OCI-LY3 (cell line): ENCODE results near the gene KHNYN.

Experiments
- H2AFZ ChIP-seq: fragments of 200-600, 300-600 bp; shearing (Covaris generic); 2 replicates; pipeline ENCODE4 v1.6.0; 2014; ENCODE audit warnings: antibody characterized with exemption, low read depth, low read length
- H3K27ac ChIP-seq: fragments of 200-600, 300-600 bp; sonication (generic); 2 replicates; pipeline ENCODE4 v1.5.1; 2014; ENCODE audit warnings: mild to moderate bottlenecking, low read length, moderate library complexity, mixed read lengths
- H3K27me3 ChIP-seq: fragments of 200-600, 300-600 bp; sonication (generic); 2 replicates; pipeline ENCODE4 v1.6.1; 2014; ENCODE audit warnings: low read depth, low read length, mixed read lengths
- H3K36me3 ChIP-seq: fragments of 200-600, 300-600 bp; sonication (generic); replicated peaks from 2 replicates; pipeline ENCODE3; 2014; ENCODE audit warnings: low read depth, low read length, mixed read lengths
- H3K4me1 ChIP-seq: fragments of 300-600, 200-600 bp; sonication (generic); 2 replicates; pipeline ENCODE4 v1.6.1; 2014; ENCODE audit warnings: low read length, mixed read lengths
- H3K4me2 ChIP-seq: fragments of 200-600, 300-600 bp; sonication (generic); 2 replicates; pipeline ENCODE4 v1.6.1; 2014; ENCODE audit warnings: low read length, mixed read lengths
- H3K4me3 ChIP-seq: fragments of 300-600, 200-600 bp; sonication (generic); 2 replicates; pipeline ENCODE4 v1.5.1; 2014; ENCODE audit warnings: antibody characterized with exemption, mild to moderate bottlenecking, low read length, moderate library complexity
- H3K79me2 ChIP-seq: fragments of 300-600, 200-600 bp; shearing (Covaris generic); 2 replicates; pipeline ENCODE4 v1.6.1; 2014; ENCODE audit warnings: mild to moderate bottlenecking, low read length, mixed read lengths
- H3K9ac ChIP-seq: fragments of 300-600, 200-600 bp; shearing (Covaris generic); 2 replicates; pipeline ENCODE4 v1.6.0; 2014; ENCODE audit warnings: mild to moderate bottlenecking, low read length, moderate library complexity
- H3K9me3 ChIP-seq: fragments of 200-600, 300-600 bp; shearing (Covaris generic); 2 replicates; pipeline ENCODE4 v1.6.1; 2014; ENCODE audit warnings: low read length, mixed read lengths; ENCODE audit not compliant: insufficient read depth
- H4K20me1 ChIP-seq: fragments of 200-600, 300-600 bp; sonication (generic); 2 replicates; pipeline ENCODE4 v1.6.1; 2016; ENCODE audit warnings: low read length, mixed read lengths; ENCODE audit not compliant: insufficient read depth
- CTCF ChIP-seq: fragments of 200-600, 300-600 bp; sonication (generic); IDR thresholded peaks from 2 replicates; pipeline ENCODE4 v1.5.1; 2014; ENCODE audit warnings: antibody characterized with exemption, low read length, low read depth
- EZH2phosphoT487 ChIP-seq: fragments of 200-600 bp; shearing (Covaris generic); IDR thresholded peaks from 2 replicates; pipeline ENCODE4 v1.6.1; 2018; ENCODE audit warnings: antibody characterized with exemption, mixed run types, low read depth

The KHNYN gene

GRCh38 chr14:24403294-24403998, 26.3 kb upstream of the KHNYN start:
- H3K79me2 ChIP-seq: no peaks in the 10 kb centered on the region
- no peak overlapping the region for H3K27ac ChIP-seq
- no peak overlapping the region for H3K4me2 ChIP-seq
- no peaks in the 10 kb centered on the region for H4K20me1 ChIP-seq
- H2AFZ ChIP-seq: no peak overlapping the region
- no peak overlapping the region for H3K4me3 ChIP-seq
- no peaks in the 10 kb centered on the region for H3K9me3 ChIP-seq
- H3K36me3 ChIP-seq: no peaks in the 10 kb centered on the region
- H3K4me1 ChIP-seq: no peaks in the 10 kb centered on the region
- TF ChIP-seq CTCF (no peak), EZH2phosphoT487 (no peak)
- no peak overlapping the region for H3K9ac ChIP-seq
- peaks cover 17% of the 10 kb centered on the region; the same call in 1 of the 2 replicates for H3K27me3 ChIP-seq

GRCh38 chr14:24404814-24405213, 24.9 kb upstream of the KHNYN start:
- H3K4me2 ChIP-seq: no peak overlapping the region
- no peaks in the 10 kb centered on the region for H3K4me1 ChIP-seq
- H3K4me3 ChIP-seq: no peak overlapping the region
- H3K79me2 ChIP-seq: no peaks in the 10 kb centered on the region
- H3K27ac ChIP-seq: no peak overlapping the region
- no peaks in the 10 kb centered on the region for H3K9me3 ChIP-seq
- H4K20me1 ChIP-seq: no peaks in the 10 kb centered on the region
- no peak overlapping the region for H2AFZ ChIP-seq
- TF ChIP-seq EZH2phosphoT487 (no peak), CTCF (no peak)
- no peak overlapping the region for H3K9ac ChIP-seq
- H3K27me3 ChIP-seq: peaks cover 22% of the 10 kb centered on the region
- no peaks in the 10 kb centered on the region for H3K36me3 ChIP-seq

- no peak overlapping the region for H3K9ac ChIP-seq
- TF ChIP-seq EZH2phosphoT487: no peak
- TF ChIP-seq CTCF: no peak
- no peaks in the 10 kb centered on the region for H3K4me1 ChIP-seq
- peaks cover 25% of the 10 kb centered on the region for H3K27me3 ChIP-seq
- H3K4me3 ChIP-seq: no peak overlapping the region
- no peaks in the 10 kb centered on the region for H4K20me1 ChIP-seq
- no peaks in the 10 kb centered on the region for H3K9me3 ChIP-seq
- no peaks in the 10 kb centered on the region for H3K36me3 ChIP-seq
- no peak overlapping the region for H3K4me2 ChIP-seq
- no peak overlapping the region for H2AFZ ChIP-seq
- H3K79me2 ChIP-seq: no peaks in the 10 kb centered on the region
- H3K27ac ChIP-seq: no peak overlapping the region
These were observed 23.3 kb upstream of the KHNYN start for GRCh38 chr14:24406416-24406815.

DNA sequence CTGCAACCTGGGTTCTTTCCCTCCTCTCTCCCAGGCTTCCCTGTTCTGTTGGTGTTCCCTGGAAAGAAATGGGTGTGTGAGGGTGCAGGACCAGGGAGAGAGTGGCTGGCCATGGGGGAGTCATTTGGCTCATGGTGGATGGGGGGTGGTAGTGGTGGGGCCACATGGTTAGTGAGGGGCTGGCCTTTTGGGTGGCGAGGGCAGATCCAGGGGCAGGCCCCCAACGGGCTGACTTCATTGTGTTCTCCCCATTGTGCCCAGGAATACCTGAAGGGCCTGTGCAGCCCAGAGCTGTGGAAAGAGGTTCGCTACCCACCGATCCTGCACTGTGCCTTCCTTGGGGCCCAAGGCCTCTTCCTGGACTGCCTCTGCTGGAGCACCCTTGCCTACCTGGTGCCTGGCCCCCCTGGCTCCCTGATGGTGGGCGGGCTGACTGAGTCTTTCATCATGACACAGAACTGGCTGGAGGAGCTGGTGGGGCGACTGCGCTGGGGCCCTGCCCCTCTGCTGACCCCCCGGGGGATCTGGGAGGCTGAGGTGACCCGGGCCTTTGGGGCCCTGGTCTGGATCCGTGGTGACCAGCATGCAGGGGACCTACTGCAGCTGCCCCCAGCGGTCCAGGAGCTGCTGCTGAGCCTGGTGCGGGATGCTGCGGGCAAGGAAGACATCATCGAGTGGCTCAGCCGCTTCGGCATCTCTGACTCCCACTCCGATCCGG, 22.0 kb upstream of the KHNYN start:
- no peaks in the 10 kb centered on the region for H3K36me3 ChIP-seq
- no peak overlapping the region for H3K4me2 ChIP-seq
- TF ChIP-seq EZH2phosphoT487 (no peak), CTCF (no peak)
- no peak overlapping the region for H3K27ac ChIP-seq
- no peak overlapping the region for H2AFZ ChIP-seq
- no peaks in the 10 kb centered on the region for H4K20me1 ChIP-seq
- H3K27me3 ChIP-seq: peaks cover 25% of the 10 kb centered on the region
- no peaks in the 10 kb centered on the region for H3K4me1 ChIP-seq
- H3K9me3 ChIP-seq: no peaks in the 10 kb centered on the region
- H3K79me2 ChIP-seq: no peaks in the 10 kb centered on the region
- no peak overlapping the region for H3K4me3 ChIP-seq
- no peak overlapping the region for H3K9ac ChIP-seq
